NCI-H146 (cell line): ENCODE measurements around the gene MRTFA.
"Not testable (repeated sequence)": the region's sequence is repeated elsewhere in the genome, so short reads cannot be mapped to it uniquely, and the experiment has no call there.

Experiments
- DNase-seq: peaks from one replicate; lab custom pipeline; 2025; lab: John Stamatoyannopoulos, UW

Gene MRTFA

GRCh38 chr22:40659166-40659565 is 22.6 kb upstream of the MRTFA start:
- peak; percentile 65 for DNase-seq

- DNase-seq, result not testable (repeated sequence)
Measured at GRCh38 chr22:40656651-40657050, 20.1 kb upstream of the MRTFA start.

DNA sequence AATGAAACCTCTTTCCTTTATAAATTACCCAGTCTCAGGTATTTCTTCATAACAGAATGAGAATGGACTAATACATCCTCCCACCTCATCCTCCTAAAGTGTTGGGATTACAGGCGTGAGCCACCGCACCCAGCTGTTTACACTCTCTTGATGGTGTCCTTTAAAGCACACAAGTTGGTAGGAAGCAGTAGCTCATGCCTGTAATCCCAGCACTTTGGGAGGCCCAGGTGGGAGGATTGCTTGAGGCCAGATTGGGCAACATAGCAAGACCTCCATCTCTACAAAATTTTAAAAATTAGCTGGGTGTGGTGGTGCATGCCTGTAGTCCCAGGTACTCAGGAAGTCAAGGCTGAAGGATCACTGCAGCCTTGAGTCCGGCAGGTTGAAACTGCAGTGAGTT is 19.4 kb upstream of the MRTFA start:
- DNase-seq, result not testable (repeated sequence)

GRCh38 chr22:40654522-40655167 is 18.1 kb upstream of the MRTFA start:
- DNase-seq, result no peak

GRCh38 chr22:40653361-40653760 is 16.8 kb upstream of the MRTFA start:
- no peak for DNase-seq

GRCh38 chr22:40651563-40652501 is 15.3 kb upstream of the MRTFA start:
- DNase-seq, result peak; percentile 94

DNA sequence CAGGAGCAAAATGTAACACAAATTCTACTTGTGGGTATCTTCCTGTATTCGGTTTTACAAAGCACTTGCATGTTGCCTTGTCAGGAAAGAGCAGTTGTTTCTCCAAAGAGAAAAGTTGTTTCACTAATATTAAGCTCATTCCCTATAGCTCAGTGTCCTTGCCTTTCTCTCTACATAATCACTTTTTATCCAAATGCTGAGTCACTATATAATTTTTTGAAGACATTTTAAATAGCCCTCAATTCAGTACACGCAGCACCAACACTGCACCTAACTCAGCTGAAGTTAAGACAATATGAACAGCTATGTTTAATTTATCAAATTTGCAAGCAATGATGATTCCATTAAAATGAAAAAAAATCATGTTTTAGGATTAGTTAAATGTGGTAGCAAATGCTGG is 14.5 kb upstream of the MRTFA start:
- DNase-seq, result no peak

- DNase-seq, result no peak
Measured at GRCh38 chr22:40648386-40648785, 11.9 kb upstream of the MRTFA start.

DNA sequence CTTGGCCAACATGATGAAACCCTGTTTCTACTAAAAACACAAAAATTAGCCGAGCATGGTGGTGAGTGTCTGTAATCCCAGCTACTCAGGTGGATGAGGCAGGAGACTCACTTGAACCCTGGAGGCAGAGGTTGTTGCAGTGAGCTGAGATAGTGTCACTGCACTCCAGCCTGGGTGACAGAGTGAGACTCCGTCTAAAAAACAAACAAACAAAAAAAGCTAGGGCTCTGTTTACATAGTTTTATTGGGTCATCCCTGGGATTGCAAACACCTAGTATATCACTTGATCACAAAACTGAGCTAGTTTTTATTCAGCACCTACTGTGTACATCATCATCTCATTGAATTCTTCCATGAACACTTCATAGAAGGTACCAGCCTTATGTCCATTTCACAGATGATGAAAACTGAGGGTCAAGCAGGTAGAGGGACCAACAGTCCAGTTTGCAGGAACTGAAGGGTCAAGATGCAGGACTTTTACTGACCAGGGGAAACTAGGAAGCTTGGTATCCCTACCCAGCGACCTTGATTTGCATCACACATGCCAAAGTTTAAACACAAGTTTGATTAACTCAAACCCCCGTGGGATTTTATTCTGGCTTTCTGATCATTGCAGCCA is 9.2 kb upstream of the MRTFA start:
- no peak for DNase-seq

GRCh38 chr22:40642316-40642715 is 5.8 kb upstream of the MRTFA start:
- DNase-seq, result no peak

- no peak for DNase-seq
Measured at GRCh38 chr22:40641269-40641668, 4.8 kb upstream of the MRTFA start.

DNA sequence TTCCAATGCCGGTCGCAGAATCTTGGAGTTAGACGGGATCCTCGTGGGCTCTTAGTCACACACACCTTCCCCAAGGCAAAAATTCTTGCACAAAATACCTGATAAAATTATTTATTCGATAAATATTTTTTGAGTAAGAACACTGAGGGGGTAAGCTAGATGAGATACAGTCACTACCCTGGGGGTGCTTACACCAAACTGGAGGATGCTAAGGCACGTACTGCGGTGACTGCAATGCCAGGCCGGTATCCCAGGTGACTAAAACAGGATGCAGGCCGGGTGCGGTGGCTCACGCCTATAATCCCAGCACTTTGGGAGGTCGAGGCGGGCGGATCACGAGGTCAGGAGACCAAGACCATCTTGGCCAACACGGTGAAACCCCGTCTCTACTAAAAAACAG is 1.7 kb upstream of the MRTFA start:
- no peak for DNase-seq

DNA sequence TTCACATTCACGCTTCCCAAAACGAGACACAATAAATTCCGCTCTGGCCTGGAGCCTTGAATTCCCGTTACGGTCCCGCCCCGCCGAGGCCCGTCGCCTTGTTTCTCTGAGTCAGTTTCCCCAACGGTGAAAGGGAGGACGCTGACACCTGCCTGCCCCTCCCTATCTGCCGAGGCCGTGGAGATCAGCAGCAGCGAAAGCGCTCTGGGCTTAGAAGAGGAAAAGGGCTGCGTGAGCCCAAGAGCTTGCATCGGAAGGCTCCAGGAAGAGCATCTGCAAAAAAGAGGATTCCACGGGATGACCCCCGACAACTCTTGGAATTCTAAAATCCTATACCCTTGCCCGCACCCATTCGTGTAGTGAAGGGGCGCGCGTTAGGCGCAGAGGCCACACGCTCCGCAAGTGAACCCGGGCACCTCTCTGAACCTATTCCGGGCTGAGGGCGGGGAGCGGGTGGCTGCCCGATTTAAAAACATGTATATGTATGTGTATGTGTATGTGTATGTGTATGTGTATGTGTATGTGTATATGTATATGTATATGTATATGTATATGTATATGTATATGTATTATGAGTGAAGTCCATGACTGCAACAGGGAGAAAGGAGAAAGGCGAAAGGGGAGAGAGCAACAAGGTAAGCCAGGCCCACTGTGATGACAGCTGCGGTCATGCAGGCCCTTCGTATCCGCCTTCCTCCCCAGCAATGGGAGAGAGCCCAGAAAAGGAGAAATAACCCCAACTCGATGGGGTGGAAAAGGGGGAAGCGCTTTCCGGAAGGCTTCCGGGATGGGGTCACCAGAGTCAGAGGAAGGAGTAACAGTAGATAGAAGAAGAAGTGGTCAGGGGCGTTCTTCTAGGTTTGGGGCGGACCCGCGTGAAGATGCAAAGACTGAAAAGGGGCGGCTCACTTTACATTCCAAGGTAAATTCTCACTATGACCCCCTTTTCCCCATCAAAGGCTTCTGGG is 948 bp upstream of the MRTFA start:
- peak; percentile 26 for DNase-seq

GRCh38 chr22:40635940-40636379 is 559 bp downstream of the MRTFA start:
- DNase-seq, result peak; percentile 53

DNA sequence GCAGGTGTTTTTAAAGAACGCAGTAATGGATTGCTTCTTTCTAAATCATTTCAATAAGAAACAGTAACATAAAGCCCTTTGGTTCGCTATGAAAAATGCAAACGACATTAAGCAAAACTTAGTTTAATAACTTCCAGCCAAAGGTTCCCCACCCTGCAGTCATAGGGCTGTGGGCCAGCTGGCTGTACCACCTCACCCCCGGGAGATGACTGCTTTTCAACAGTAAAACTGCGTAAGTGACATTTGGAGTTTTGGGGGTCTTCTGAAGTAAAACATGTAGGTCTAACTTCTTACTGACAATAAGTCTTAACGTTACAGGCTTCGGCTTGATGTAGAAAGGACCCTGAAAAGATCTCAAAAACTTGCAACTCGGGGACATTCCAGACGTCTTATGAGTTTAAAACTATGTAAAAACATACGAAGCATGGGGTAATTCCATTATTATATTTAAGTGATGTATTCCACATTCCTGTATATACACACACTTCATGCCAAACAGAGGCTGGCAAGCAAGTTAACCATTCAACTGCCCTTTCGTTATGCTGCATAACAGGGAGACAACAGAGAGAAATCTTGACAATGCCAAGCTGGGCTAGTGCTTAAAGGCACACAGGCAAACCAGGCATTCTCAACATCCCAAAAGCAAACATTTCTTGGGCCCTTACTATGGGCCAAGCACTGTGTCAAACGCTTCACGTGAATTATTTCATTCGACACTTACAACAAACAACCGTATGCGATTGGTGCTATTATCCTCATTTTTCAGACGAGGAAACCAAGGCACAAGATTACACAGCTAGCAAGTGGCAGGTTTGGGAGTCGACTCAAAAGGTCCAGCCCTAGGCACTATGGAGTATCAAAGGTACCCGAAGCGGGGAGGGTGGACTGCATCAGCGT is 1.2 kb downstream of the MRTFA start:
- DNase-seq, result no peak

DNA sequence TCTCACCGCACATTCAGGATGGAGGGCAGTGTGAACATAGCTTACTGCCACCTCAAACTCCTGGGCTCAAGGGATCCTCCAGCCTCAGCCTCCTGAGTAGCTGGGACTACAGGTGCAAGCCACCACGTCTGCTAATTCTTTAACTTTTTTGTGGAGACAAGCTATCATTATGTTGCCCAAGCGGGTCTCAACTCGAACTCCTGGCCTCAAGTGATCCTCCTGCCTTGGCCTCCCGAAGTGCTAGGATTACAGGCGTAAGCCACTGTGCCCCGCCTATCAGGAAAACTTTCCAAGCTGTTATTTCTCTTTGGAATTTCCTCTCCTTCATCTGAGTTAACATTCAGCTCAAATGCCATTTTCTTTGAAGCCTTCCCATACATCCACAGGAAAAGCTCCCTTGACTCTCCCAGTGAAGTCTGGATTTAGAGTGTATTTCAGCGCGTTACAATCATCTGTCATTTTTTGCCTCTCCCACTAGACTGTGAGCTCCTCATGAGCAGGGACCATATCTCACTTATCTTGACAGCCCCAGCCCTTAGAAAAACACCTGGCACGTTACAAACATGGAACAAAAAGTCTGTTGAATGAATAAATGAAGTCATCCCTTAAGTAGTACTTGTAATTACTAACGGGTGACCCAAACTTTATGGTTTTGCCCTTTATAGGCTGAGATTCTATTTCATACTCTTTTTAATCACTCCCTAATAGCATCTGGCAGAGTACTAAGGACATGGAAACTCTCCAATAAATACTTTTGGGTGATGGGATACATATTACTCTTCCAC is 2.2 kb downstream of the MRTFA start:
- no peak for DNase-seq

DNA sequence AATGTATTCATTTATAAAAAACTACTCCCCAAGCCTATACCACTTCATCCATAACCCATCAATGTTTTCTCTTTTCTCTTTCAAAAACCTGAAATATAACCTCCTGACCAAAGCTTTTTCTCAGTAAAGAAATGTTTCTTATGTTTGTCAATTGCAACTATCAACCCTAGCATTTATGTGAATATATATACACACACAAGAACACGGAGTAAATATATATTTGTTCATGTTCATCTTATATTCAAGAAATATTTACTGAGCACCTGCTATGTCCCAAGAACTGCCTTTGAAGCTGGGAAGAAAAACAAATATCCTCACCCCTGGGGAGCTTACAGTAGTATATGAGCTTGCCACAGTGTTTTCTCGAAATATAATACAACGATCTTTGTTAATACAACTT is 3.5 kb downstream of the MRTFA start:
- DNase-seq, result no peak

- no peak for DNase-seq
Measured at GRCh38 chr22:40631925-40632324, 4.6 kb downstream of the MRTFA start.

DNA sequence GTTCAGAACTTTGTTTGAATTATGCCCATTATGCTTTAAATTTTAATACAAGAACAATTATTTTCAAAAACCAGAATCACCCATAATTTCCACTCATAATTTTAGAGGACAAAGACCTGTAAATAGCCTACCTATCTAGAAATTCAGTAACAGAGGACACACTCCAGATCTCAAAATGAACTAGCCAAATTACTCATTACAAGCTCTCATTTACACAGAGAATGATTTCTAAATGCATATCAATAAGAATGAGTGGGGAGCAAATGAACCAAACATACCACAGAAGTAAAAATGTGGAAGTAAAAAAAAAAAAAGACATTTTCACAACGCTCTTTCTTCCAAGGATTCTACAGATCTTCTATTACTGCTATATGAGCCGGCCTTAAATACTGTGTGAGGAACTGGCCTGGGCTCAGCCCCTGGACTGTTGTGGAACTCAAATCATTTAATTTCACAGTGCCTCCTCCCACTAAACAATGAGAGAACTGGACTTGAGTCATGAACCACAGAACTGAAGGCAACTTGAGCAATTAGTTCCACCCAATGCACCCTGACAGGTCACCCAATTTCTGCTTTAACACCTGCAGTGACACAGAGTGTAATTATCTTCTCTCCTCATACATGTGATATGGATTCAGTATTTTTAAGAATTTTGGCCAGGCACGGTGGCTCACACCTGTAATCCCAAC is 8.0 kb downstream of the MRTFA start:
- DNase-seq, result no peak
